Mesenchymal stem cell (in vitro differentiated cells and primary cell): ENCODE results near the gene PNKD.

ENCODE experiments used
- DNase-seq: peaks from one replicate; pipeline ENCODE4 v3.0.0-alpha.2; 2013
- H2AFZ ChIP-seq: one replicate; pipeline ENCODE4 v1.6.1; 2013; ENCODE audit warnings: low read depth, mild to moderate bottlenecking, control low read depth, inconsistent platforms, low read length, moderate library complexity
- H2AK5ac ChIP-seq: 2 replicates; pipeline ENCODE4 v1.6.1; 2013; ENCODE audit warnings: low read length, moderate library complexity, mild to moderate bottlenecking, inconsistent platforms; ENCODE audit not compliant: severe bottlenecking
- H2BK120ac ChIP-seq: one replicate; pipeline ENCODE4 v1.6.1; 2013; ENCODE audit warnings: low read depth, mild to moderate bottlenecking, inconsistent platforms, low read length, moderate library complexity
- H2BK12ac ChIP-seq, 2 experiments: one replicate each; pipeline ENCODE4 v1.6.1; 2013; ENCODE audit warnings: inconsistent platforms in 2 of 2, low read length in 2 of 2, mild to moderate bottlenecking in 2 of 2, moderate library complexity in 2 of 2, control low read depth in 1 of 2
- H2BK15ac ChIP-seq: one replicate; pipeline ENCODE4 v1.6.1; 2013; ENCODE audit warnings: mild to moderate bottlenecking, low read depth, inconsistent platforms; ENCODE audit not compliant: poor library complexity, severe bottlenecking
- H2BK5ac ChIP-seq: 2 replicates; pipeline ENCODE4 v1.6.1; 2013; ENCODE audit warnings: low read depth, mild to moderate bottlenecking, low read length, control low read depth, inconsistent platforms; ENCODE audit not compliant: poor library complexity, severe bottlenecking
- H3K14ac ChIP-seq, 2 experiments: one replicate each; pipeline ENCODE4 v1.6.1; 2013; ENCODE audit warnings: inconsistent platforms in 2 of 2, low read length in 2 of 2, control low read depth in 1 of 2, mild to moderate bottlenecking in 1 of 2, moderate library complexity in 1 of 2
- H3K18ac ChIP-seq, 2 experiments: one replicate each; pipeline ENCODE4 v1.6.1; 2013; ENCODE audit warnings: inconsistent platforms in 2 of 2, low read length in 2 of 2, control low read depth in 1 of 2, low read depth in 1 of 2, mild to moderate bottlenecking in 1 of 2
- H3K23ac ChIP-seq, 2 experiments: one replicate each; pipeline ENCODE4 v1.6.1; 2013; ENCODE audit warnings: inconsistent platforms in 2 of 2, low read length in 2 of 2, mild to moderate bottlenecking in 2 of 2, moderate library complexity in 2 of 2, control low read depth in 1 of 2
- H3K27ac ChIP-seq: 2 replicates; pipeline ENCODE4 v1.5.1; 2013; ENCODE audit warnings: mild to moderate bottlenecking, moderate library complexity, low read length, control low read depth, inconsistent platforms; ENCODE audit not compliant: poor library complexity, severe bottlenecking
- H3K27me3 ChIP-seq, 2 experiments: 2 replicates each; pipeline versions ENCODE4 v1.6.1 to v1.7.0; 2013; ENCODE audit warnings: low read length in 2 of 2, mild to moderate bottlenecking in 2 of 2, moderate library complexity in 2 of 2, control low read depth in 1 of 2, inconsistent platforms in 1 of 2; ENCODE audit not compliant: control insufficient read depth in 1 of 2, insufficient read depth in 1 of 2
- H3K36me3 ChIP-seq, 2 experiments: 2 replicates each; pipeline versions ENCODE4 v1.6.1 to v1.7.0; 2013; ENCODE audit warnings: low read length in 2 of 2, control low read depth in 1 of 2, inconsistent platforms in 1 of 2, low read depth in 1 of 2, mild to moderate bottlenecking in 1 of 2; ENCODE audit not compliant: insufficient read depth in 2 of 2, control insufficient read depth in 1 of 2
- H3K4ac ChIP-seq, 2 experiments: one replicate each; pipeline ENCODE4 v1.6.1; 2013; ENCODE audit warnings: inconsistent platforms in 2 of 2, low read length in 2 of 2, mild to moderate bottlenecking in 2 of 2, moderate library complexity in 2 of 2, control low read depth in 1 of 2, low read depth in 1 of 2
- H3K4me1 ChIP-seq: 2 replicates; pipeline ENCODE4 v1.6.1; 2013; ENCODE audit warnings: low read depth, low read length, control low read depth; ENCODE audit not compliant: control insufficient read depth, insufficient read depth
- H3K4me2 ChIP-seq: 2 replicates; pipeline ENCODE4 v1.6.1; 2013; ENCODE audit warnings: low read length, mild to moderate bottlenecking, inconsistent platforms; ENCODE audit not compliant: poor library complexity, severe bottlenecking
- H3K4me3 ChIP-seq, 2 experiments: 2 replicates each; pipeline versions ENCODE4 v1.5.1 to v1.7.0; 2013; ENCODE audit warnings: low read length in 2 of 2, mild to moderate bottlenecking in 2 of 2, control low read depth in 1 of 2, low read depth in 1 of 2; ENCODE audit not compliant: insufficient read depth in 1 of 2
- H3K79me1 ChIP-seq: replicated peaks from 2 replicates; pipeline ENCODE4 v1.6.1; 2013; ENCODE audit warnings: mild to moderate bottlenecking, control low read depth, low read length, inconsistent platforms; ENCODE audit not compliant: poor library complexity, severe bottlenecking
- H3K9ac ChIP-seq: 2 replicates; pipeline ENCODE4 v1.7.0; 2013; ENCODE audit warnings: mild to moderate bottlenecking, low read length, moderate library complexity
- H3K9me3 ChIP-seq: 2 replicates; pipeline ENCODE4 v1.7.0; 2013; ENCODE audit warnings: mild to moderate bottlenecking, low read length; ENCODE audit not compliant: control insufficient read depth
- H4K8ac ChIP-seq: one replicate; pipeline ENCODE4 v1.6.1; 2013; ENCODE audit warnings: inconsistent platforms, mild to moderate bottlenecking, low read length, moderate library complexity
- H4K91ac ChIP-seq: one replicate; pipeline ENCODE4 v1.6.1; 2013; ENCODE audit warnings: mild to moderate bottlenecking, low read length, inconsistent platforms
- WGBS: methylation state at CpG from one replicate; pipeline ENCODE4 v1.1.7; 2013; ENCODE audit warnings: mixed read lengths; 5-methylcytosine and 5-hydroxymethylcytosine counted together

Gene PNKD

GRCh38 chr2:218327451-218328210, 57.3 kb downstream of the PNKD start:
- peak overlapping the region; percentile 40 to 59 for H2BK12ac ChIP-seq
- H3K79me1 ChIP-seq = peaks cover 13% of the 10 kb centered on the region
- H4K91ac ChIP-seq = peak overlapping the region; percentile 14
- H3K14ac ChIP-seq = peak overlapping the region in 1 of 2 experiments; percentile 35
- peaks cover 0 to 3% of the 10 kb centered on the region in 2 experiments for H3K36me3 ChIP-seq
- H3K27me3 ChIP-seq = peaks cover 0 to 18% of the 10 kb centered on the region in 2 experiments
- H2BK15ac ChIP-seq = no peak overlapping the region
- H2AFZ ChIP-seq = no peak overlapping the region
- H2AK5ac ChIP-seq = no peak overlapping the region
- WGBS = 87% methylated on average over 11 of the region's 11 CpGs
- H2BK120ac ChIP-seq = no peak overlapping the region
- no peak overlapping the region for H3K4me2 ChIP-seq
- no peaks in the 10 kb centered on the region for H3K9me3 ChIP-seq
- no peak overlapping the region for H3K27ac ChIP-seq
- H3K4ac ChIP-seq = no peak overlapping the region
- H3K4me3 ChIP-seq = peak overlapping the region in 1 of 2 experiments; percentile 19
- no peak overlapping the region for H3K9ac ChIP-seq
- H2BK5ac ChIP-seq = no peak overlapping the region
- H4K8ac ChIP-seq = peak overlapping the region; percentile 39
- DNase-seq = no peak
- peaks cover 19% of the 10 kb centered on the region for H3K4me1 ChIP-seq
- no peak overlapping the region for H3K18ac ChIP-seq
- no peak overlapping the region for H3K23ac ChIP-seq

GRCh38 chr2:218328294-218328693, 58.0 kb downstream of the PNKD start:
- H3K4me2 ChIP-seq = no peak overlapping the region
- no peak overlapping the region for H2BK15ac ChIP-seq
- H2AK5ac ChIP-seq = no peak overlapping the region
- no peak overlapping the region for H3K18ac ChIP-seq
- no peak overlapping the region for H3K14ac ChIP-seq
- no peak overlapping the region for H3K4ac ChIP-seq
- no peak overlapping the region for H3K23ac ChIP-seq
- peaks cover 0 to 6% of the 10 kb centered on the region in 2 experiments for H3K36me3 ChIP-seq
- peaks cover 0 to 18% of the 10 kb centered on the region in 2 experiments for H3K27me3 ChIP-seq
- no peak overlapping the region for H2BK12ac ChIP-seq
- H4K8ac ChIP-seq = no peak overlapping the region
- no peak overlapping the region for H3K27ac ChIP-seq
- H2BK5ac ChIP-seq = no peak overlapping the region
- peaks cover 24% of the 10 kb centered on the region for H3K4me1 ChIP-seq
- no peak overlapping the region for H4K91ac ChIP-seq
- no peak for DNase-seq
- no peak overlapping the region for H2BK120ac ChIP-seq
- H3K9ac ChIP-seq = no peak overlapping the region
- 91% methylated on average over 2 of the region's 2 CpGs for WGBS
- no peak overlapping the region for H3K4me3 ChIP-seq
- H3K9me3 ChIP-seq = no peaks in the 10 kb centered on the region
- no peak overlapping the region for H2AFZ ChIP-seq
- H3K79me1 ChIP-seq = peaks cover 13% of the 10 kb centered on the region

- peaks cover 21% of the 10 kb centered on the region for H3K4me1 ChIP-seq
- H3K4ac ChIP-seq = no peak overlapping the region
- no peak overlapping the region for H3K23ac ChIP-seq
- no peak overlapping the region for H2AK5ac ChIP-seq
- H3K79me1 ChIP-seq = peaks cover 13% of the 10 kb centered on the region
- H3K14ac ChIP-seq = no peak overlapping the region
- no peak overlapping the region for H4K91ac ChIP-seq
- H3K4me3 ChIP-seq = no peak overlapping the region
- H3K18ac ChIP-seq = no peak overlapping the region
- H2BK12ac ChIP-seq = peak overlapping the region in 1 of 2 experiments; percentile 21
- no peak overlapping the region for H2BK120ac ChIP-seq
- H3K9ac ChIP-seq = no peak overlapping the region
- no peak overlapping the region for H2BK15ac ChIP-seq
- H3K27me3 ChIP-seq = peaks cover 0 to 18% of the 10 kb centered on the region in 2 experiments
- H3K27ac ChIP-seq = no peak overlapping the region
- no peak for DNase-seq
- H2AFZ ChIP-seq = no peak overlapping the region
- H3K4me2 ChIP-seq = no peak overlapping the region
- H3K36me3 ChIP-seq = peaks cover 0 to 6% of the 10 kb centered on the region in 2 experiments
- peak overlapping the region; percentile 21 for H4K8ac ChIP-seq
- H3K9me3 ChIP-seq = no peaks in the 10 kb centered on the region
- WGBS = 89% methylated on average over 18 of the region's 18 CpGs
- H2BK5ac ChIP-seq = no peak overlapping the region
Measured at GRCh38 chr2:218329027-218329825, 58.9 kb downstream of the PNKD start.
